Measurements from ENCODE around the gene RPTOR.
"Not testable (repeated sequence)": the region's sequence is repeated elsewhere in the genome, so short reads cannot be mapped to it uniquely, and the experiment has no call there.

RPTOR gene

GRCh38 chr17:80729016-80729415 is 184.4 kb downstream of the RPTOR start:
- DNase-seq: no peak

GRCh38 chr17:80729761-80730160 is 185.1 kb downstream of the RPTOR start:
- DNase-seq: no peak

GRCh38 chr17:80730739-80731138 is 186.1 kb downstream of the RPTOR start:
- DNase-seq: no peak

- DNase-seq: no peak
These were observed 186.7 kb downstream of the RPTOR start for GRCh38 chr17:80731323-80731722.

GRCh38 chr17:80732268-80732667 is 187.6 kb downstream of the RPTOR start:
- DNase-seq: no peak

- peak; percentile 19 to 70 for DNase-seq
These were observed 192.7 kb downstream of the RPTOR start for GRCh38 chr17:80737106-80738019.

- DNase-seq: peak in 1 of 2 donors; percentile 75
These were observed 193.6 kb downstream of the RPTOR start for GRCh38 chr17:80738020-80738808.

- no peak for DNase-seq
These were observed 194.5 kb downstream of the RPTOR start for GRCh38 chr17:80738987-80739730.

GRCh38 chr17:80740141-80740540 is 195.5 kb downstream of the RPTOR start:
- DNase-seq: no peak

GRCh38 chr17:80742091-80742490 is 197.5 kb downstream of the RPTOR start:
- no peak for DNase-seq

- DNase-seq: no peak
These were observed 198.0 kb downstream of the RPTOR start for GRCh38 chr17:80742581-80743180.

- no peak for DNase-seq
These were observed 198.6 kb downstream of the RPTOR start for GRCh38 chr17:80743181-80743771.

GRCh38 chr17:80743973-80744372 is 199.3 kb downstream of the RPTOR start:
- DNase-seq: not testable (repeated sequence)

GRCh38 chr17:80744725-80745124 is 200.1 kb downstream of the RPTOR start:
- DNase-seq: not testable (repeated sequence)

- DNase-seq: no peak
These were observed 200.5 kb downstream of the RPTOR start for GRCh38 chr17:80745183-80745582.

- no peak for DNase-seq
These were observed 201.8 kb downstream of the RPTOR start for GRCh38 chr17:80746262-80746935.

GRCh38 chr17:80747469-80747868 is 202.8 kb downstream of the RPTOR start:
- no peak for DNase-seq

GRCh38 chr17:80749611-80750010 is 205.0 kb downstream of the RPTOR start:
- no peak for DNase-seq

- DNase-seq: no peak
These were observed 205.6 kb downstream of the RPTOR start for GRCh38 chr17:80750263-80750662.

GRCh38 chr17:80751070-80751945 is 206.7 kb downstream of the RPTOR start:
- DNase-seq: no peak
